Measurements from ENCODE around the gene MAML3. TPM values are rescaled to one million over a fixed set of nuclear protein-coding genes. Genes with fewer than 3 reads are reported as not detected.

The MAML3 gene
- polyA plus RNA-seq, 12 donors, result 3.9 to 17.0 (median 4.6) TPM; not detected in 1

DNA sequence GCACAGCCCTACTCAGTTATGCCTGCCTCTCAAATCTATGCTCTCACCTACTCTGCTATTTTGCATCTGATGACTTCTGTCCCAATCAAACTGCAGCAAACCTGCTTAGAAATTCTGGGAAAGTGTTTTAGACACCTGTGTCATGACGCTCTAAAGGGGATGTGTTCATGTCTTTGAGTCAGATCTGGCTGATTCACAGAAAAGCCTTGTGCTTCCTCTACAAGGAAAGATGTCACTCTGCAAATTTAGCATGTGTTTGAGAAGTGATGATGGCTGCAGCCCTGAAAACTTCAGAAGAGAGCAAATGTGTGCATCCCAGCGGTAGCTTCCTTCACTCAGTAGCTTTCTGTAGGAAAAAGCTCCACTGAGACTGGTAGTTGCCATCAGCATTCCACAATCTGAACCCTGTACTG is 253.0 kb downstream of the MAML3 start:
- no peak for DNase-seq

DNA sequence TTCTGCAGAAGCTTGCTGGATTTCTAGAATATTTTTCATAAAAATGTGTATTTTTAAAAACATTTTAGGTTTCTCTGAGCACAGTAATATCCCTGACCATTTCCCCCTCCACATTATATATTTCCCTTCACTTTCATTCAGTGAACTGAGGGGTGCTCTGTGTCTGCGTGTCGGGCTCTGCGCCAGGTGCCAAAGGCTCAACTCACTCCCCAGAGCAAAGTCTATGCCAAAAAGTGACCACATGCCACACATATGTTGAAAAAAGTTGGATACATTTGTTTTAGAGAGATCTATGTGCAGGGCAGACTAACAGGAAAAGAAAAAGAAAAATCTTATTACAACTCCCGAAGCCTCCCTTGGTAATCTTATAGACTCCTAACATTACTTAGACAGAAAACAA is 254.6 kb downstream of the MAML3 start:
- no peak for DNase-seq

- no peak for DNase-seq
Observed at GRCh38 chr4:139898293-139898692, 255.7 kb downstream of the MAML3 start.

DNA sequence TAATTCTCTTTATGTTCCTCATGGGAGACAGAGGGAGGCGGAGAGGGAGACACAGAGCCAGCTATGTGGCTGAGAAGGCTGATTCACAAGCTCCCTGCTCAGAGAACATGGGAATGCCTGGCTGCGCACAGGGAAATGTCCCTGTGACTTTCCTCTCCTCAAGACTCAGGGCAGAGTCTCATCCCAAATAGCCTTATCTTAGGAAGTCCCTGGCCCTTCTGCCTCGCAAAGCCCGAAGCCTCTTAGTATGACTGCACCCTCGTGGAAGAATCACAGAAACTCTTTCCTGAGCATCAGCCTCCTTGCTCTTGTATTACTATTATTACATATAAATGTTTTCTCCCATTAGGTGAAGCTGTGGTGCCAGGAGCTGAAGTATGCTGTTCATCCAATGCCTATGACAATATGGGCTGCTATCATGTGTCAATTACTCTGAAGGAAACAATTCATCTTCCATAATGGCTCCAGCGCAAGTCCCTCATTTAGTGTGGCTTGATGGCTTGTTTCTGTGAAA is 257.8 kb downstream of the MAML3 start:
- DNase-seq, result no peak

DNA sequence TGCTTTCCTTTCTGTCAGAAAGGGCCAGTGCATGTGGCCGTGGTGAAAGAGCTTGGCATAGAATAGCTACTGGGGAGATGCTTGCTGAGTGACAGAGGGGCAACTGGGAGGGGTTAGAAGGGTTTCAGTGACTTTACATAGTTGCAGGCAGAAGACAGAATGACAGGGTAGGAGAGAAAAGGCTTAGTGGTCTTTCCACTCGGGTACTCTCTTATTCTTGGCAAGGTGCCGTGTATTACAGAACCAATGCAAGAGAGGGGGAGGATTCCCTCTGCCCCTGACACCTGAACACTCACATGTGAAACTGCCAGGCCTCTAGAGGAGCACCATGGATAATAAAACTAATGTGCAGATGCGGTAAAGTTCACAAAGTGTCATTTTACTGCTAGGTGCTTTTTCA is 260.2 kb downstream of the MAML3 start:
- DNase-seq, result no peak

DNA sequence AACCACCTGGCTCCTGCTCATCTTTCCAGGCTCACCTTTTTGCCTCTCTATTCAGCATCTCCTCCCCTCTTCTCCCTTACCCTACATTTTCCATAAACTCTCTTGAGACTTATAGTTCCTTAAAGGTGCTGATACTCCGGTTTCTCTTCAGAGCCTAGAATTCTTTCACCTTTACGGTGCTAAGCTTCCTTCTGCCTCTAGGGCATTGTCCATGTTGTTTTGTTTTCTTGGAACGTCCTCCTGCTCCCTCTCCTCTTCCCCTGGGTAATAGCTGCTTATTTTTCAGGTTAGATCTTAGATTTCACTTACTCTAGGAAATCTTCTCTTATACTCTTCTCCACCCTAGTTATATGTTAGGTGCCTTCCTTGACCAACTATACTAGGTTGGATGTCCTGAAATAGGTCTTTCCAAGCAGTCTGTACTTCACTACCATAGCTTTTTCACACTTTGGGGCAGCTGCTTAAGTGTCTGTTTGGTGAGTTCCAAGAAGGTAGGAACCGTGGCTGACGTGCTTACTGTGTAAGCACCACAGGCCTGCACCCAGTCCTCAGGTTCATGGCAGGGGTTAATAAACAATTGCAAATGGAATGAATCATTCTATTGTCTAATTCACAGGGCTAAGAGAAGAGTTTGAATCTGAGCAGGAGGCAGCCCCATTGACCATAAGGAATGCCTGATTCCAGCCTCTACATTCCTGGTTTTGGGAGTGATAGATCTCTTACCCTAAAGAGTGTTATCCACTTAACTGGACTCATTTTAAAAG is 260.8 kb downstream of the MAML3 start:
- DNase-seq, result no peak

GRCh38 chr4:139890816-139891215 is 263.2 kb downstream of the MAML3 start:
- no peak for DNase-seq

- DNase-seq, result no peak
Observed at GRCh38 chr4:139889901-139890300, 264.1 kb downstream of the MAML3 start.

DNA sequence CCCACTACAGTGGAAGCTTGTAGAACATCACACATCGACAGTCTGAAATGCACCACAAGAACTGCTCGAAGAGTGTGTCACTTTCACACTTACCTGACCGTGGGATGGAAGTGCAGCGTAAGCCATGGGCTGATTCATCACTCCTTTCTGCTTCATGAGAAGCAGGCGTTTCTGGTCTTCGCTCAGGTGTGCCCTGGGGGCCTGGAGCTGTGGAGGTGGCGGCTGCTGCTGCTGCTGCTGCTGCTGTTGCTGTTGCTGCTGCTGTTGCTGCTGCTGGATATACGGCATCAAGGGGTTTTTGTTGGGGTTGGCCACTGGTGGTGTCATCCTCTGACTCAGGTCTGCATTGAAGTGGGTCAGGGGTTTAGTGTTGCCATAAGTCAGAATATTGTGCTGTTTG is 264.7 kb downstream of the MAML3 start:
- DNase-seq, result no peak

GRCh38 chr4:139887962-139888735 is 265.8 kb downstream of the MAML3 start:
- DNase-seq, result no peak

- no peak for DNase-seq
Observed at GRCh38 chr4:139887376-139887802, 266.6 kb downstream of the MAML3 start.

DNA sequence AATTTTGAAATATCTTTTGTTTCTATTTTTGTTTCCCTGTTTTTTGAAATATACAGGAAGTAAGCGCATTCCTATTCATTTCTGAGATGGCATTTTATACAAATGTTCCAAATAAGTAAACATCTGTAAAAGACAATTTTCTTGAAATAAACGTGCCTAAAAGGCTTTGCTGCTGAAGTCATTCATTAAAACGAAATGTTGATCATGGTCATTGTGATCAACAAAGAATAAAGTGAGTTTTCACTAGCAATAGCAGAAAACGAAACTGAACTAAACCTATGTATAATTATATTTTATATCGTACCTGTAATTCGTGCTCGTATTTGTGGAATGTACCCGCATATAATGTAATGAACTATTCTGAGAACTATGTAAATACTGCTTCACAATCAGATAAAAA is 267.2 kb downstream of the MAML3 start:
- DNase-seq, result no peak

DNA sequence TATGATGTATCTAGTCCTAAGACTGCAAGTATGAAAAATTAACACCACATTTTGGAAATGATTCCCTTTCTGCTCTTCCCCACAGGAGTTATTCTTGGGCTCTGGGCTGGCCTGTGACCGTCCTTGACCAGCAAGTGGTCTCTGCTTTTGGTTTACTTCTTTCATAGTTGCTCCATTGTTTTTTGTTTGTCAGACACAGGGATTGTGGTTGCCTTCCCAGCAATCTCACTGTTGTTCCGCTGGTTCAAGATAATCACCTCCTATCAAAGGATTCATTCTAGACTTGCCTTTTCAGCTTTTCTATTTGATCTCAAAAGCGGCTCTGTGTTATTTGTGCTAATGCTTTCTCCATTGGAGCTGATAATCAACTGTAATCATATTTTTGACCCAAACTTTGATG is 269.5 kb downstream of the MAML3 start:
- DNase-seq, result no peak

DNA sequence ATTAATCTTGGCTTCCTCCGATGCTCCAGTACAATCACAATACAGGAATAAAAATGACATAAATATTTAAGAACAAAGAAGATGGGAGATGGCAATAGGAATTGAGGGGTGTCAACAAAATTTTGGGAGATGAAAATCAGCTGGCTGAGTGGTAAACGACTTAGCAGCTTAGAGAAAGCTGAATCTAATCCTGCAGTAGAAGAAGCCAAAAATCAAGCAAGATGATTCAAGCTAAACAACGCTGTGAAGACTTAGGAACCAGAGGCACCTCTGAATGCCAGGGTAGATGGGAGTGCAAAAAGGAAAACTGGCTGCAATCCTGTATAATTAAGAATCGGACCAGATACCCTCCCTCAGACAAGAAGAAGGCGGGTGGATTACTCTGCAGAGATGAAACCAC is 273.1 kb downstream of the MAML3 start:
- no peak for DNase-seq

DNA sequence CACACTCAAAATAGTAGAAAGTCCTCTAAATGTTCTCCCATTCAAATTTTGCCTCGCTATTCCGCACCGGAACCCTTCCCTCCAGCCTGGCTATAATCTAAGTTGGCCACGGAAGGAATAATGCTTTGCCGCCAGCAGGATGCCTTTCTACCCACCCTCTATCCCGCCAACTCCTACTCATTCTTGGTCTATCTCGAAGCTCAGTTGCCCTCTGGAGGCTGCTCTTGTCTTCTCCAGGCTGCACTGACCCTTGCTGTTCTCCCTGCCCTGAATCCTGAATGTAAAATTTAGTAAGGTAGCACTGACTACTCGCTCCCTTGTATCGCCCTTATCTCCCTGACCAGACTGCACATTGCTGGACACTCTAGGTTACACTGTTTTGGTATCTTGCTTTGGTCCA is 275.9 kb downstream of the MAML3 start:
- DNase-seq, result no peak

DNA sequence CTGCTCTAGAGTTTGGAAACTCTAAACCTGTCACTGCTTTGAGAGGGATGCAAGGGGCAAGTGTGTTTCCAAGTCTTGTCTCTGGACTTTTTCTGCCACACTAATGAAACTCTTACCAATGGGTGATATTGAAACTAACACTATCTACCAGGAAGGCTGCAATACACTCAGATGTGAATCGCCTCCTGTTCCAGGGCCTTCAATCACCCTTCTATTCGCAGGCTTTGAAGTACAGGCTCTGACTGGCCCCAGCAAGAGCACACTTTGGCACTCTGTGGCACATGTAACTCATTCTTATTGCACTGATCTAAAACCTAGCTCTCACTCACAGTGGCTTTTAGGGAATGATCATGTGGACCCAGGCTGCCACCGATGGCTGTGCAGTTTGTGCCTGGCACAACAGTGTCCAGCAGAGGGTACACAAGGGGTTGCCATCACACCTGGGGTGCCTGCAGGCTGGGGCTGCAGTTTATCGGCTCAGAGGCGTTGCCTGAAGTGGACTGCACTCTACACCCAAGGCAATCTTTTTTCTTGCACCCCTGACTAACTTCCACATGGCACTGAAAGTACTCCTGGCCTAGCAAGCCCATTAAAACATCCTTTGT is 277.5 kb downstream of the MAML3 start:
- DNase-seq, result no peak

DNA sequence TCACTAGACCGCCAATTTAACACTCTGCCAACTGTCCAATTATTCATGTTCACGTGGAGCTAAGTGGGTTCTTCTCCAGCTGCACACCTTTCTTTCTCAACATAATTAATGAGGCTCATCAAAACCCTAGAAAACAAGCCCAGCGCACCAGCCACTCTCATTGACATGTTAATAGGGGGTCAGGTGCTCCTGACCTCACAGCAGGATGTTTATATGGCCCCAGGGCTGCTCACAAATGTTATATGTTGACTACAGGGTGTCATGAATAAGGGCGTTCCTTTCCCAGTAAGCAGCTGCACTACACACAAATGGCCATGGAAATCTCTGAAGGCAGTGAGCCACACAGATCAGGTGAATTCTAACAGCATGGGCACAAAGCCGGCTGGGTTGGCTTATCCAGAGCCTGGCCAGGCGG is 278.6 kb downstream of the MAML3 start:
- DNase-seq, result peak; percentile 22

DNA sequence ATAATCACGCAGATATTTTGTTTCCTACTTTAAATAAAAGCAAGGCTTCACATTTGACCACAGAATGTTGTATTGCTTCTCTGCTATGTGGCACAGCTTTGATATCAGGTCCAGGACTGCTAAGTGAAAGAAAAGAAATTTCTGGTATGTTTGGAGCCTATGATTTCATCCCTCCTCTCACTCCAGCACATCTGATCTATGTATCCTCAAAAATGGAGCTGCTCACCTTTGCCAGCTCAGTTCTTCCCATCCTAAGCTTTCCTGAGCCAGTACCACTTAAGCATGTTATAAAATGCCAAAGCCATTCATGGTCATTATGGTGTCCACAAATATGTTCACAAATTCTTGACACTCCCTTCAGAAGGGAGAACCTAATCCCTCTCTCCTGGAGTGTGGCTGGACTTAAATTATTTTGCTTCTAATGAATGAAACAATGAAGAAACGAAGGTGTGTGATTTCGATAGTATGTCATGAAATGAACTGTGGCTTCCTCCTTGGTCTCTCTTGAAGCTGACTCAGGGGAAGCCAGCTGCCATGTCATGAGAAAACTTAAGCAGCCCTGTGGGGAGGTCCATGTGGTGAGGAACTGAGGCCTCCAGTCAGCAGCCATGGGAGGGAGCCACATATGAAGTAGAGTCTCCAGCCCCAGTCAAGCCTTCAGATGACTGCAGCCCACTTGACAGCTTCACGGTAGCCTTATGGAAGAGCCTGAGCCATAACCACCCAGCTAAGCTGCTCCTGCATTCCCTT is 280.7 kb downstream of the MAML3 start:
- DNase-seq, result no peak

- DNase-seq, result no peak
Observed at GRCh38 chr4:139872274-139872673, 281.7 kb downstream of the MAML3 start.

GRCh38 chr4:139869810-139870209 is 284.2 kb downstream of the MAML3 start:
- no peak for DNase-seq

GRCh38 chr4:139866276-139866962 is 287.6 kb downstream of the MAML3 start:
- no peak for DNase-seq

Data from muscle of arm (tissue), 12 donors.